ENCODE data around the gene SUGCT.

Gene SUGCT

GRCh38 chr7:40470817-40471216 is 336.0 kb downstream of the SUGCT start:
- Histone ChIP-seq H4K8ac (ENCODE audit: low read depth, low read length) (no peak overlapping the region), H3K4me2 (ENCODE audit: low read length) (no peak overlapping the region), H3K27me3 (ENCODE audit: insufficient read depth, low read length) (no peaks in the 10 kb centered on the region), H3K79me1 (ENCODE audit: low read length) (peaks cover 3% of the 10 kb centered on the region), H3K23ac (ENCODE audit: low read length) (no peak overlapping the region), H2AFZ (ENCODE audit: insufficient read depth, low read length, poor library complexity) (no peak overlapping the region), H3K18ac (ENCODE audit: low read length) (no peak overlapping the region), H3K79me2 (ENCODE audit: control insufficient read depth, insufficient read depth, low read length, poor library complexity) (no peaks in the 10 kb centered on the region), H3K4me3 (ENCODE audit: low read depth, low read length) (no peak overlapping the region), H3K27ac (ENCODE audit: low read depth, low read length) (no peak overlapping the region), H2BK5ac (ENCODE audit: low read depth, low read length, poor library complexity) (no peak overlapping the region), H2BK120ac (ENCODE audit: insufficient read depth, low read length, poor library complexity) (no peak overlapping the region), H3K4ac (ENCODE audit: low read depth, low read length) (no peak overlapping the region), H3K36me3 (ENCODE audit: control insufficient read depth in 1 of 2, insufficient read depth in 2 of 2, low read length in 2 of 2) (no peaks in the 10 kb centered on the region), H4K12ac (ENCODE audit: low read depth, low read length) (no peak overlapping the region), H4K91ac (ENCODE audit: low read depth, low read length) (no peak overlapping the region), H3K9ac (ENCODE audit: low read length) (no peak overlapping the region), H2AK5ac (ENCODE audit: low read length) (no peak overlapping the region), H3K4me1 (ENCODE audit: control insufficient read depth in 1 of 2, insufficient read depth in 2 of 2, low read length in 2 of 2) (peaks cover 4% of the 10 kb centered on the region in 2 experiments), H3K14ac (ENCODE audit: low read length) (no peak overlapping the region), H2BK12ac (ENCODE audit: low read length) (no peak overlapping the region), H3K9me3 (ENCODE audit: insufficient read depth, low read depth, low read length) (no peaks in the 10 kb centered on the region)
- no peak for DNase-seq
- WGBS (ENCODE audit: extremely low coverage, insufficient coverage, insufficient read length): no CpG with 5 or more reads among the region's 1 CpG

GRCh38 chr7:40471891-40472290 is 337.1 kb downstream of the SUGCT start:
- Histone ChIP-seq H3K4me2 (ENCODE audit: low read length) (no peak overlapping the region), H3K18ac (ENCODE audit: low read length) (no peak overlapping the region), H3K27ac (ENCODE audit: low read depth, low read length) (no peak overlapping the region), H2AK5ac (ENCODE audit: low read length) (no peak overlapping the region), H3K79me1 (ENCODE audit: low read length) (peaks cover 3% of the 10 kb centered on the region), H3K36me3 (ENCODE audit: control insufficient read depth in 1 of 2, insufficient read depth in 2 of 2, low read length in 2 of 2) (no peaks in the 10 kb centered on the region), H3K79me2 (ENCODE audit: control insufficient read depth, insufficient read depth, low read length, poor library complexity) (no peaks in the 10 kb centered on the region), H3K4me3 (ENCODE audit: low read depth, low read length) (no peak overlapping the region), H4K12ac (ENCODE audit: low read depth, low read length) (no peak overlapping the region), H3K9me3 (ENCODE audit: insufficient read depth, low read depth, low read length) (no peaks in the 10 kb centered on the region), H3K23ac (ENCODE audit: low read length) (no peak overlapping the region), H2AFZ (ENCODE audit: insufficient read depth, low read length, poor library complexity) (no peak overlapping the region), H3K27me3 (ENCODE audit: insufficient read depth, low read length) (no peaks in the 10 kb centered on the region), H4K91ac (ENCODE audit: low read depth, low read length) (no peak overlapping the region), H2BK120ac (ENCODE audit: insufficient read depth, low read length, poor library complexity) (no peak overlapping the region), H3K4ac (ENCODE audit: low read depth, low read length) (no peak overlapping the region), H4K8ac (ENCODE audit: low read depth, low read length) (no peak overlapping the region), H3K4me1 (ENCODE audit: control insufficient read depth in 1 of 2, insufficient read depth in 2 of 2, low read length in 2 of 2) (peaks cover 4% of the 10 kb centered on the region in 2 experiments), H3K14ac (ENCODE audit: low read length) (no peak overlapping the region), H2BK5ac (ENCODE audit: low read depth, low read length, poor library complexity) (no peak overlapping the region), H2BK12ac (ENCODE audit: low read length) (no peak overlapping the region), H3K9ac (ENCODE audit: low read length) (no peak overlapping the region)
- no CpG with 5 or more reads among the region's 4 CpGs for WGBS (ENCODE audit: extremely low coverage, insufficient coverage, insufficient read length)
- no peak for DNase-seq

DNA sequence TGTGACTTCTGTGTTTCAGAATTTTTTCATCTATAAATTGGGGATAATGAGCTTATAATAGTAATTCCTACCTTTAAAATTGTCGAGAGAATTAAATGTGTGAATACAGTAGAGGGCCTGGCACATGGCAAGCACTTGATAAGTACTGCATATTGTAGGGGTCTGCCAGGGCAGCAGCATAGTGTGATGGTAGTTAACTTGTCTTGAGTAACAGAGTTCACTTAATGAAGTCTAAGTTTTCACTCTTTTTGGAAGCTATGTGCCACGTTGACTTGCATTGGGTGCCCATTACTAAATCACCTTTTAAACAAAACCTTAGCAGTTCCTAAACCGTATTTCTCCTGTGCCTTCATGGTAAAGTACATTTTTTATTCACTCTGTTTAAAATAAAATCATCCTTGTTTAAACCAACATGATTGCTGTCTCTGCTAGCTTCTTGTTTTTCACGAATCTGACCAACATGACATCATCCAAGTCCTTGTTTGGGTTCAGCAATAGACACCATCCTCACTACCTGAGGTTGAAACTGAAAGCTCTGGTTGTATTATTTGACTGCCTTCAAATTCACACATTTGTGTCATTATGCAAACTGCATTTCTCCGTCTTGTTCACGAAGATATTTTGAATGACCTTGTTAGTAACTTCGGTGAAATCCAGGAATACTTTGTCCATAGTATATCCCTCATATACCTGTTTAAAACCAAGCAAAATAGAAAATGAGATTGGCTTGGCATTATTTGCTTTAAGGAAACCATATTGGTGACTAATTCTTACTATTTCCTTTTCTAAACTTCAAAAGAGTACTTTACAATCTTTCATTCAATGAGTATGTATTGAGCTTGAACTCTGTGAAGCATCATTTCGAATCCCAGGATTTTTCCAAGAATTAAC is 340.2 kb downstream of the SUGCT start:
- Histone ChIP-seq H3K79me2 (ENCODE audit: control insufficient read depth, insufficient read depth, low read length, poor library complexity) (no peaks in the 10 kb centered on the region), H3K9me3 (ENCODE audit: insufficient read depth, low read depth, low read length) (no peaks in the 10 kb centered on the region), H2BK120ac (ENCODE audit: insufficient read depth, low read length, poor library complexity) (no peak overlapping the region), H3K14ac (ENCODE audit: low read length) (no peak overlapping the region), H3K4ac (ENCODE audit: low read depth, low read length) (no peak overlapping the region), H4K91ac (ENCODE audit: low read depth, low read length) (no peak overlapping the region), H3K4me1 (ENCODE audit: control insufficient read depth in 1 of 2, insufficient read depth in 2 of 2, low read length in 2 of 2) (peaks cover 3 to 4% of the 10 kb centered on the region in 2 experiments), H3K4me2 (ENCODE audit: low read length) (no peak overlapping the region), H2BK5ac (ENCODE audit: low read depth, low read length, poor library complexity) (no peak overlapping the region), H2BK12ac (ENCODE audit: low read length) (no peak overlapping the region), H3K23ac (ENCODE audit: low read length) (no peak overlapping the region), H2AK5ac (ENCODE audit: low read length) (no peak overlapping the region), H3K9ac (ENCODE audit: low read length) (no peak overlapping the region), H4K12ac (ENCODE audit: low read depth, low read length) (no peak overlapping the region), H4K8ac (ENCODE audit: low read depth, low read length) (no peak overlapping the region), H2AFZ (ENCODE audit: insufficient read depth, low read length, poor library complexity) (no peak overlapping the region), H3K18ac (ENCODE audit: low read length) (no peak overlapping the region), H3K79me1 (ENCODE audit: low read length) (peaks cover 3% of the 10 kb centered on the region), H3K4me3 (ENCODE audit: low read depth, low read length) (no peak overlapping the region), H3K27me3 (ENCODE audit: insufficient read depth, low read length) (no peaks in the 10 kb centered on the region), H3K27ac (ENCODE audit: low read depth, low read length) (no peak overlapping the region), H3K36me3 (ENCODE audit: control insufficient read depth in 1 of 2, insufficient read depth in 2 of 2, low read length in 2 of 2) (no peaks in the 10 kb centered on the region)
- WGBS (ENCODE audit: extremely low coverage, insufficient coverage, insufficient read length): no CpG with 5 or more reads among the region's 8 CpGs
- DNase-seq: no peak

DNA sequence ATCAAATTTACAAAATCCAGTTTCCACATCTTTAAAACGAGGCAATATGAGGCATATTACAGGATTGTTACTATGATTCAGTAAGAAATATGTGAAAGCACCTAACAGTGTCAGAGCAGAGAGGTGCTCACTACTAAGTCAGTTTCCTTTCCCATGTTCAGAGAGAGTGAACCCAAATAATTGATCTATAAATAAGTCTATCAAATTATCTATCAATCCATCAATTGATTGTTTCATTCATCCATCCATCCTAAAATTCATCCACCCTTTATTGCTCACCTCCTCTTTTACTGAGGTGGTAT is 340.8 kb downstream of the SUGCT start:
- Histone ChIP-seq H3K4me3 (ENCODE audit: low read depth, low read length) (no peak overlapping the region), H4K91ac (ENCODE audit: low read depth, low read length) (no peak overlapping the region), H2AK5ac (ENCODE audit: low read length) (no peak overlapping the region), H3K4me1 (ENCODE audit: control insufficient read depth in 1 of 2, insufficient read depth in 2 of 2, low read length in 2 of 2) (no peaks in the 10 kb centered on the region), H3K9ac (ENCODE audit: low read length) (no peak overlapping the region), H3K27ac (ENCODE audit: low read depth, low read length) (no peak overlapping the region), H2BK120ac (ENCODE audit: insufficient read depth, low read length, poor library complexity) (no peak overlapping the region), H4K12ac (ENCODE audit: low read depth, low read length) (no peak overlapping the region), H2BK12ac (ENCODE audit: low read length) (no peak overlapping the region), H3K23ac (ENCODE audit: low read length) (no peak overlapping the region), H3K4ac (ENCODE audit: low read depth, low read length) (no peak overlapping the region), H3K4me2 (ENCODE audit: low read length) (no peak overlapping the region), H3K79me1 (ENCODE audit: low read length) (no peaks in the 10 kb centered on the region), H3K36me3 (ENCODE audit: control insufficient read depth in 1 of 2, insufficient read depth in 2 of 2, low read length in 2 of 2) (no peaks in the 10 kb centered on the region), H4K8ac (ENCODE audit: low read depth, low read length) (no peak overlapping the region), H3K79me2 (ENCODE audit: control insufficient read depth, insufficient read depth, low read length, poor library complexity) (no peaks in the 10 kb centered on the region), H3K27me3 (ENCODE audit: insufficient read depth, low read length) (no peaks in the 10 kb centered on the region), H3K14ac (ENCODE audit: low read length) (no peak overlapping the region), H2BK5ac (ENCODE audit: low read depth, low read length, poor library complexity) (no peak overlapping the region), H3K9me3 (ENCODE audit: insufficient read depth, low read depth, low read length) (no peaks in the 10 kb centered on the region), H3K18ac (ENCODE audit: low read length) (no peak overlapping the region), H2AFZ (ENCODE audit: insufficient read depth, low read length, poor library complexity) (no peak overlapping the region)
- WGBS (ENCODE audit: extremely low coverage, insufficient coverage, insufficient read length): no CpG with 5 or more reads among the region's 1 CpG
- DNase-seq: no peak

Measured in trophoblast cell (in vitro differentiated cells and primary cell).